CD4-positive, alpha-beta T cell treated with Interleukin-6 for 4 hours (primary cell): ENCODE measurements around the gene CCDC57.
A peak's percentile ranks its signal among the peaks of the same experiment; 100 is the strongest.
"Not testable (repeated sequence)": the region's sequence is repeated elsewhere in the genome, so short reads cannot be mapped to it uniquely, and the experiment has no call there.

ENCODE experiments used
- DNase-seq: peaks from one replicate; pipeline ENCODE4 v3.0.0-alpha.2; 2020; ENCODE audit warnings: mixed read lengths

CCDC57 gene

GRCh38 chr17:82212331-82213250, at the start of gene CCDC57:
Gene CCDC57 (minus strand): TSS chr17:82212842. CDS start chr17:82201944, 10,898 bp downstream.
- peak; percentile 66 for DNase-seq

GRCh38 chr17:82262344-82262743, 49.7 kb upstream of the CCDC57 start:
- DNase-seq: no peak

- not testable (repeated sequence) for DNase-seq
These were observed 47.6 kb upstream of the CCDC57 start for GRCh38 chr17:82259972-82260961.

- DNase-seq: no peak
These were observed 45.9 kb upstream of the CCDC57 start for GRCh38 chr17:82258555-82258954.

- peak; percentile 42 for DNase-seq
These were observed 44.8 kb upstream of the CCDC57 start for GRCh38 chr17:82257473-82257872.

GRCh38 chr17:82256242-82256885, 43.7 kb upstream of the CCDC57 start:
- no peak for DNase-seq

- DNase-seq: no peak
These were observed 42.8 kb upstream of the CCDC57 start for GRCh38 chr17:82255402-82255972.

GRCh38 chr17:82254746-82255145, 42.1 kb upstream of the CCDC57 start:
- DNase-seq: not testable (repeated sequence)

- DNase-seq: not testable (repeated sequence)
These were observed 41.5 kb upstream of the CCDC57 start for GRCh38 chr17:82254096-82254495.

- DNase-seq: no peak
These were observed 40.5 kb upstream of the CCDC57 start for GRCh38 chr17:82253179-82253544.

- DNase-seq: no peak
These were observed 40.0 kb upstream of the CCDC57 start for GRCh38 chr17:82252511-82253178.

- no peak for DNase-seq
These were observed 38.3 kb upstream of the CCDC57 start for GRCh38 chr17:82250868-82251500.

- DNase-seq: no peak
These were observed 37.4 kb upstream of the CCDC57 start for GRCh38 chr17:82249896-82250581.

GRCh38 chr17:82248815-82249674, 36.4 kb upstream of the CCDC57 start:
- no peak for DNase-seq

GRCh38 chr17:82247856-82248671, 35.4 kb upstream of the CCDC57 start:
- no peak for DNase-seq

GRCh38 chr17:82247182-82247823, 34.7 kb upstream of the CCDC57 start:
- no peak for DNase-seq

GRCh38 chr17:82246365-82247181, 33.9 kb upstream of the CCDC57 start:
- DNase-seq: no peak

- DNase-seq: no peak
These were observed 33.4 kb upstream of the CCDC57 start for GRCh38 chr17:82246040-82246364.
